SK-N-SH treated with all-trans-retinoic acid at 6 μM for 48 hours (cell line): ENCODE data around the gene IER3.

Experiments used
- ATAC-seq: fragments of 200-7000 bp; cut with Tn5 transposase; 3 replicates; pipeline ENCODE4 v1.9.1; 2020; ENCODE audit warnings: mild to moderate bottlenecking, moderate library complexity
- ARNTL ChIP-seq: fragments of 450-650 bp; formaldehyde crosslinking; IDR thresholded peaks from 2 replicates; pipeline ENCODE4 v1.5.0; 2020; ENCODE audit warnings: low read depth, mild to moderate bottlenecking, moderate library complexity, borderline replicate concordance
- BACH2 ChIP-seq: fragments of 250-450 bp; sonication (Bioruptor Pico); IDR thresholded peaks from 2 replicates; pipeline ENCODE4 v1.9.0; 2021; ENCODE audit warnings: mild to moderate bottlenecking, borderline replicate concordance
- CSDC2 ChIP-seq: fragments of 250-450 bp; sonication (Bioruptor Pico); IDR thresholded peaks from 2 replicates; pipeline ENCODE4 v1.5.0; 2020; ENCODE audit warnings: mild to moderate bottlenecking, moderate library complexity
- ESRRG ChIP-seq: fragments of 250-450 bp; sonication (Bioruptor Pico); IDR thresholded peaks from 2 replicates; pipeline ENCODE4 v1.6.1; 2021; ENCODE audit warnings: mild to moderate bottlenecking
- GLIS3 ChIP-seq: fragments of 250-450 bp; sonication (Bioruptor Pico); IDR thresholded peaks from 2 replicates; pipeline ENCODE4 v1.5.0; 2020; ENCODE audit warnings: mild to moderate bottlenecking, moderate library complexity
- ISL1 ChIP-seq: fragments of 250-450 bp; sonication (Bioruptor Pico); IDR thresholded peaks from 2 replicates; pipeline ENCODE4 v2.1.2; 2022; ENCODE audit warnings: mild to moderate bottlenecking, moderate library complexity
- OSR1 ChIP-seq: fragments of 250-450 bp; sonication (Bioruptor Pico); IDR thresholded peaks from 2 replicates; pipeline ENCODE4 v1.8.0; 2022; ENCODE audit warnings: moderate library complexity, mild to moderate bottlenecking, inconsistent platforms
- PPARA ChIP-seq: fragments of 250-450 bp; sonication (Bioruptor Pico); IDR thresholded peaks from 2 replicates; pipeline ENCODE4 v1.5.0; 2020; ENCODE audit warnings: mild to moderate bottlenecking, borderline replicate concordance
- RARB ChIP-seq: fragments of 250-450 bp; sonication (Bioruptor Pico); IDR thresholded peaks from 2 replicates; pipeline ENCODE4 v1.8.0; 2021; ENCODE audit warnings: mild to moderate bottlenecking, moderate library complexity
- SNAI2 ChIP-seq: fragments of 250-450 bp; sonication (Bioruptor Pico); IDR thresholded peaks from 2 replicates; pipeline ENCODE4 v1.5.0; 2020; ENCODE audit warnings: mild to moderate bottlenecking, moderate library complexity
- TCF4 ChIP-seq: fragments of 250-450 bp; sonication (Bioruptor Pico); IDR thresholded peaks from 2 replicates; pipeline ENCODE4 v1.8.0; 2021; ENCODE audit warnings: mild to moderate bottlenecking, moderate library complexity, borderline replicate concordance
- TOX ChIP-seq: fragments of 250-450 bp; sonication (Bioruptor Pico); IDR thresholded peaks from 2 replicates; pipeline ENCODE4 v1.8.0; 2021; ENCODE audit warnings: mild to moderate bottlenecking, moderate library complexity, borderline replicate concordance
- ZC3H10 ChIP-seq: fragments of 250-450 bp; sonication (Bioruptor Pico); IDR thresholded peaks from 2 replicates; pipeline ENCODE4 v1.5.1; 2021; ENCODE audit warnings: mild to moderate bottlenecking, moderate library complexity
- ZFP3 ChIP-seq: fragments of 250-450 bp; sonication (Bioruptor Pico); IDR thresholded peaks from 2 replicates; pipeline ENCODE4 v1.5.0; 2020; ENCODE audit warnings: mild to moderate bottlenecking, moderate library complexity
- ZNF565 ChIP-seq: fragments of 450-650 bp; formaldehyde crosslinking; conservative IDR thresholded peaks from 2 replicates; pipeline ENCODE4 v1.5.0; 2020; ENCODE audit warnings: low read depth, mild to moderate bottlenecking, moderate library complexity
- ZNF70 ChIP-seq: fragments of 450-650 bp; formaldehyde crosslinking; IDR thresholded peaks from 2 replicates; pipeline ENCODE4 v1.5.0; 2020; ENCODE audit warnings: mild to moderate bottlenecking, moderate library complexity
- ZNF8 ChIP-seq: fragments of 450-650 bp; formaldehyde crosslinking; IDR thresholded peaks from 2 replicates; pipeline ENCODE4 v1.5.0; 2020; ENCODE audit warnings: mild to moderate bottlenecking, moderate library complexity
- TF ChIP-seq, protein P1 (sequence below): fragments of 250-450 bp; sonication (Bioruptor Pico); IDR thresholded peaks from 2 replicates; pipeline ENCODE4 v1.5.1; 2021; ENCODE audit warnings: mild to moderate bottlenecking, moderate library complexity
- TF ChIP-seq, protein P2 (sequence below): fragments of 250-450 bp; sonication (Bioruptor Pico); IDR thresholded peaks from 2 replicates; pipeline ENCODE4 v1.5.1; 2020; ENCODE audit warnings: low read depth, mild to moderate bottlenecking, moderate library complexity
- TF ChIP-seq, protein P3 (sequence below): fragments of 250-450 bp; sonication (Bioruptor Pico); IDR thresholded peaks from 2 replicates; pipeline ENCODE4 v1.8.0; 2021; ENCODE audit warnings: low read depth, mild to moderate bottlenecking, moderate library complexity, borderline replicate concordance
- TF ChIP-seq, protein P4 (sequence below): fragments of 250-450 bp; sonication (Bioruptor Pico); IDR thresholded peaks from 2 replicates; pipeline ENCODE4 v1.5.0; 2020; ENCODE audit warnings: mild to moderate bottlenecking, moderate library complexity

IER3 gene

DNA sequence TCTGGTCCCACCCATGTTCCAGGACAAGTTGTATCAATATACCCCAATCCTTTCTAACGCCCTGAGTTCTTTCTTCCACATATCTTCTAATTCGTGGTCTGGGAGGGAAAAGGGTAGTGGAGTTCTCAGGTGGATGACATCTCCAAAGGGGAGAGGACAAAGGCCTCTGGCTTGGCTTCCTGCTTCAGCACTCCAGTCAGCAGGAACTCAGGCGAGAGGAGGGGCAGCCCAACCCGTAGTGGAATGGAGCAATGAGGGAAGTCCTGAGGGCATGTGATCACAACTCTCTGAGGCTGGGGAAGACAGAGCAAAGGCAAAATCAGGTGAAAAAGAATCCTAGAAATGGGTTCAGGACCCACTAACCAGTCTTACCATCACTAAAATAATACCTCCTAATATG lies 44.0 kb downstream of the IER3 start:
- TF ChIP-seq ZC3H10 = no peak
- no peak for TF ChIP-seq ZNF565 (CRISPR knock-in tag)
- no peak for TF ChIP-seq TOX (CRISPR knock-in tag)
- TF ChIP-seq ZFP3 (CRISPR knock-in tag) = no peak
- no peak for TF ChIP-seq OSR1 (CRISPR knock-in tag)
- TF ChIP-seq ESRRG (CRISPR knock-in tag) = no peak
- no peak for TF ChIP-seq RARB (CRISPR knock-in tag)
- TF ChIP-seq PPARA (CRISPR knock-in tag) = no peak
- TF ChIP-seq, protein P1, sequence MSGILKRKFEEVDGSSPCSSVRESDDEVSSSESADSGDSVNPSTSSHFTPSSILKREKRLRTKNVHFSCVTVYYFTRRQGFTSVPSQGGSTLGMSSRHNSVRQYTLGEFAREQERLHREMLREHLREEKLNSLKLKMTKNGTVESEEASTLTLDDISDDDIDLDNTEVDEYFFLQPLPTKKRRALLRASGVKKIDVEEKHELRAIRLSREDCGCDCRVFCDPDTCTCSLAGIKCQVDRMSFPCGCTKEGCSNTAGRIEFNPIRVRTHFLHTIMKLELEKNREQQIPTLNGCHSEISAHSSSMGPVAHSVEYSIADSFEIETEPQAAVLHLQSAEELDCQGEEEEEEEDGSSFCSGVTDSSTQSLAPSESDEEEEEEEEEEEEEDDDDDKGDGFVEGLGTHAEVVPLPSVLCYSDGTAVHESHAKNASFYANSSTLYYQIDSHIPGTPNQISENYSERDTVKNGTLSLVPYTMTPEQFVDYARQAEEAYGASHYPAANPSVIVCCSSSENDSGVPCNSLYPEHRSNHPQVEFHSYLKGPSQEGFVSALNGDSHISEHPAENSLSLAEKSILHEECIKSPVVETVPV = no peak
- TF ChIP-seq, protein P2, sequence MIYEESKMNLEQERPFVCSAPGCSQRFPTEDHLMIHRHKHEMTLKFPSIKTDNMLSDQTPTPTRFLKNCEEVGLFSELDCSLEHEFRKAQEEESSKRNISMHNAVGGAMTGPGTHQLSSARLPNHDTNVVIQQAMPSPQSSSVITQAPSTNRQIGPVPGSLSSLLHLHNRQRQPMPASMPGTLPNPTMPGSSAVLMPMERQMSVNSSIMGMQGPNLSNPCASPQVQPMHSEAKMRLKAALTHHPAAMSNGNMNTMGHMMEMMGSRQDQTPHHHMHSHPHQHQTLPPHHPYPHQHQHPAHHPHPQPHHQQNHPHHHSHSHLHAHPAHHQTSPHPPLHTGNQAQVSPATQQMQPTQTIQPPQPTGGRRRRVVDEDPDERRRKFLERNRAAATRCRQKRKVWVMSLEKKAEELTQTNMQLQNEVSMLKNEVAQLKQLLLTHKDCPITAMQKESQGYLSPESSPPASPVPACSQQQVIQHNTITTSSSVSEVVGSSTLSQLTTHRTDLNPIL (CRISPR knock-in tag) = no peak
- no peak for TF ChIP-seq ZNF70 (CRISPR knock-in tag)
- TF ChIP-seq, protein P3, sequence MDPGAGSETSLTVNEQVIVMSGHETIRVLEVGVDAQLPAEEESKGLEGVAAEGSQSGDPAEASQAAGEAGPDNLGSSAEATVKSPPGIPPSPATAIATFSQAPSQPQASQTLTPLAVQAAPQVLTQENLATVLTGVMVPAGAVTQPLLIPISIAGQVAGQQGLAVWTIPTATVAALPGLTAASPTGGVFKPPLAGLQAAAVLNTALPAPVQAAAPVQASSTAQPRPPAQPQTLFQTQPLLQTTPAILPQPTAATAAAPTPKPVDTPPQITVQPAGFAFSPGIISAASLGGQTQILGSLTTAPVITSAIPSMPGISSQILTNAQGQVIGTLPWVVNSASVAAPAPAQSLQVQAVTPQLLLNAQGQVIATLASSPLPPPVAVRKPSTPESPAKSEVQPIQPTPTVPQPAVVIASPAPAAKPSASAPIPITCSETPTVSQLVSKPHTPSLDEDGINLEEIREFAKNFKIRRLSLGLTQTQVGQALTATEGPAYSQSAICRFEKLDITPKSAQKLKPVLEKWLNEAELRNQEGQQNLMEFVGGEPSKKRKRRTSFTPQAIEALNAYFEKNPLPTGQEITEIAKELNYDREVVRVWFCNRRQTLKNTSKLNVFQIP (CRISPR knock-in tag) = no peak
- TF ChIP-seq CSDC2 (CRISPR knock-in tag) = no peak
- no peak for TF ChIP-seq ARNTL (CRISPR knock-in tag)
- no peak for TF ChIP-seq SNAI2 (CRISPR knock-in tag)
- no peak for TF ChIP-seq BACH2 (CRISPR knock-in tag)
- TF ChIP-seq GLIS3 = no peak
- ATAC-seq = no peak

DNA sequence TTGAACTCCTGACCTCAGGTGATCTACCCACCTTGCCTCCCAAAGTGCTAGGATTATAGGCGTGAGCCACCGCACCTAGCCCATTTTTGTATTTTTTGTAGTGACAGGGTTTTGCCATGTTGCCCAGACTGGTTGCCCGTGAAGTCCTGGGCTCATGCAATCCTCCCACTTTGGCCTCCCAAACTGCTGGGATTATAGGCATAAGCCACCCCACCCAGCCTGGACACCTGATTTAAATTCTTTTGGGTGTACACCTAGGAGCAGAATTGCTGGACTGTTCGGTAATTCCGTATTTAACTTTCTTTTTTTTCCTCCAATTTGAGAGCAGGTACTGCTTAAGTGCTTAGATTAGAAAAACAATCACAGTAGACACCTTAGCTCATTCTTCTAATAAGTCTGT lies 47.9 kb downstream of the IER3 start:
- no peak for ATAC-seq
- TF ChIP-seq TOX (CRISPR knock-in tag) (no peak), ZNF565 (CRISPR knock-in tag) (no peak), TCF4 (CRISPR knock-in tag) (no peak), ZNF8 (CRISPR knock-in tag) (no peak), RARB (CRISPR knock-in tag) (no peak), BACH2 (CRISPR knock-in tag) (no peak), PPARA (CRISPR knock-in tag) (no peak), OSR1 (CRISPR knock-in tag) (no peak), ARNTL (CRISPR knock-in tag) (no peak), ZFP3 (CRISPR knock-in tag) (no peak), ZC3H10 (no peak), ISL1 (CRISPR knock-in tag) (no peak), ZNF70 (CRISPR knock-in tag) (no peak), SNAI2 (CRISPR knock-in tag) (no peak)
- TF ChIP-seq, protein P1 = no peak
- TF ChIP-seq, protein P2 (CRISPR knock-in tag) = no peak
- TF ChIP-seq, protein P3 (CRISPR knock-in tag) = no peak
- TF ChIP-seq, protein P4, sequence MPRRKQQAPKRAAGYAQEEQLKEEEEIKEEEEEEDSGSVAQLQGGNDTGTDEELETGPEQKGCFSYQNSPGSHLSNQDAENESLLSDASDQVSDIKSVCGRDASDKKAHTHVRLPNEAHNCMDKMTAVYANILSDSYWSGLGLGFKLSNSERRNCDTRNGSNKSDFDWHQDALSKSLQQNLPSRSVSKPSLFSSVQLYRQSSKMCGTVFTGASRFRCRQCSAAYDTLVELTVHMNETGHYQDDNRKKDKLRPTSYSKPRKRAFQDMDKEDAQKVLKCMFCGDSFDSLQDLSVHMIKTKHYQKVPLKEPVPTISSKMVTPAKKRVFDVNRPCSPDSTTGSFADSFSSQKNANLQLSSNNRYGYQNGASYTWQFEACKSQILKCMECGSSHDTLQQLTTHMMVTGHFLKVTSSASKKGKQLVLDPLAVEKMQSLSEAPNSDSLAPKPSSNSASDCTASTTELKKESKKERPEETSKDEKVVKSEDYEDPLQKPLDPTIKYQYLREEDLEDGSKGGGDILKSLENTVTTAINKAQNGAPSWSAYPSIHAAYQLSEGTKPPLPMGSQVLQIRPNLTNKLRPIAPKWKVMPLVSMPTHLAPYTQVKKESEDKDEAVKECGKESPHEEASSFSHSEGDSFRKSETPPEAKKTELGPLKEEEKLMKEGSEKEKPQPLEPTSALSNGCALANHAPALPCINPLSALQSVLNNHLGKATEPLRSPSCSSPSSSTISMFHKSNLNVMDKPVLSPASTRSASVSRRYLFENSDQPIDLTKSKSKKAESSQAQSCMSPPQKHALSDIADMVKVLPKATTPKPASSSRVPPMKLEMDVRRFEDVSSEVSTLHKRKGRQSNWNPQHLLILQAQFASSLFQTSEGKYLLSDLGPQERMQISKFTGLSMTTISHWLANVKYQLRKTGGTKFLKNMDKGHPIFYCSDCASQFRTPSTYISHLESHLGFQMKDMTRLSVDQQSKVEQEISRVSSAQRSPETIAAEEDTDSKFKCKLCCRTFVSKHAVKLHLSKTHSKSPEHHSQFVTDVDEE (CRISPR knock-in tag) = no peak
